GM18505 (cell line): ENCODE results near the gene GRM4.

Experiments
- ATAC-seq: cut with Tn5 transposase; IDR thresholded peaks from one replicate; pipeline ENCODE4 v1.9.1; 2021; ENCODE audit not compliant: unreplicated experiment
- POLR2A ChIP-seq: IDR thresholded peaks from 4 replicates; pipeline ENCODE4 v1.6.1; 2011; ENCODE audit warnings: borderline replicate concordance; ENCODE audit not compliant: insufficient read depth, insufficient read length; ENCODE audit errors: extremely low read depth

GRM4 gene

GRCh38 chr6:33992191-33992590 lies 153.7 kb downstream of the GRM4 start:
- TF ChIP-seq POLR2A, result no peak

GRCh38 chr6:33991610-33992009 lies 154.3 kb downstream of the GRM4 start:
- no peak for TF ChIP-seq POLR2A
- ATAC-seq, result no peak

More at GRCh38 chr6:33992191-33992590, 153.7 kb downstream of the GRM4 start:
- ATAC-seq, result no peak

- no peak for TF ChIP-seq POLR2A
- no peak for ATAC-seq
Measured at GRCh38 chr6:33990061-33990541, 155.8 kb downstream of the GRM4 start.

- TF ChIP-seq POLR2A, result no peak
- no peak for ATAC-seq
Measured at GRCh38 chr6:33989016-33989854, 156.7 kb downstream of the GRM4 start.

- TF ChIP-seq POLR2A, result no peak
- ATAC-seq, result no peak
Measured at GRCh38 chr6:33988121-33989015, 157.5 kb downstream of the GRM4 start.

- no peak for ATAC-seq
- no peak for TF ChIP-seq POLR2A
Measured at GRCh38 chr6:33987531-33988021, 158.3 kb downstream of the GRM4 start.

GRCh38 chr6:33985947-33986346 lies 159.9 kb downstream of the GRM4 start:
- no peak for ATAC-seq
- no peak for TF ChIP-seq POLR2A

- no peak for TF ChIP-seq POLR2A
Measured at GRCh38 chr6:33985313-33985751, 160.6 kb downstream of the GRM4 start.

GRCh38 chr6:33984466-33985312 lies 161.2 kb downstream of the GRM4 start:
- no peak for ATAC-seq
- TF ChIP-seq POLR2A, result no peak

More at GRCh38 chr6:33985313-33985751, 160.6 kb downstream of the GRM4 start:
- ATAC-seq, result no peak

GRCh38 chr6:33983721-33984465 lies 162.0 kb downstream of the GRM4 start:
- TF ChIP-seq POLR2A, result no peak
- ATAC-seq, result no peak

GRCh38 chr6:33983109-33983716 lies 162.7 kb downstream of the GRM4 start:
- no peak for ATAC-seq
- TF ChIP-seq POLR2A, result no peak

GRCh38 chr6:33981861-33982260 lies 164.0 kb downstream of the GRM4 start:
- ATAC-seq, result no peak
- TF ChIP-seq POLR2A, result no peak

- TF ChIP-seq POLR2A, result no peak
- ATAC-seq, result no peak
Measured at GRCh38 chr6:33981421-33981820, 164.5 kb downstream of the GRM4 start.
